Gastrocnemius medialis (tissue), 4 donors: ENCODE results near the gene DNAL1. TPM values are rescaled to one million over a fixed set of nuclear protein-coding genes. Genes with fewer than 3 reads are reported as not detected.

Experiments
- ATAC-seq, 2 donors: fragments of 150-250 bp; one replicate each; pipeline ENCODE4 v1.9.1; 2016
- DNase-seq, 2 donors: peaks; one replicate each; pipeline ENCODE4 v3.0.0-alpha.2; 2019
- H3K27ac ChIP-seq, 4 donors: fragments of 200-600 bp; sonication (generic); 1 replicate in 1 of 4; 2 replicates in 3 of 4; pipeline ENCODE4 v1.5.1; 2016 to 2018; ENCODE audit warnings: mild to moderate bottlenecking in 2 of 4, moderate library complexity in 1 of 4
- H3K27me3 ChIP-seq, 3 donors: fragments of 200-600 bp; sonication (generic) in 2 of 3; 1 replicate in 1 of 3; 2 replicates in 2 of 3; pipeline versions ENCODE4 v1.5.1 to v1.6.0; 2016 to 2019; ENCODE audit warnings: mild to moderate bottlenecking in 1 of 3, moderate library complexity in 1 of 3
- H3K36me3 ChIP-seq, 2 donors: fragments of 200-600 bp; sonication (generic) in 1 of 2; one replicate each; pipeline ENCODE4 v1.5.1; 2017 to 2018
- H3K4me1 ChIP-seq, 2 donors: fragments of 200-600 bp; sonication (generic) in 1 of 2; one replicate each; pipeline ENCODE4 v1.5.1; 2016 to 2017; ENCODE audit warnings: mild to moderate bottlenecking in 2 of 2
- H3K4me3 ChIP-seq, 4 donors: fragments of 200-600 bp; sonication (generic) in 3 of 4; 1 replicate in 1 of 4; 2 replicates in 3 of 4; pipeline ENCODE4 v1.5.1; 2016 to 2019; ENCODE audit warnings: mild to moderate bottlenecking in 2 of 4
- H3K9me3 ChIP-seq, 3 donors: fragments of 200-600 bp; sonication (generic) in 2 of 3; 1 replicate in 1 of 3; 2 replicates in 2 of 3; pipeline ENCODE4 v1.5.1; 2016 to 2019
- POLR2A ChIP-seq, 2 donors: fragments of 450-650 bp; IDR thresholded peaks; one replicate each; pipeline ENCODE4 v1.6.1; 2017; ENCODE audit warnings: antibody characterized with exemption in 2 of 2, mild to moderate bottlenecking in 2 of 2, moderate library complexity in 2 of 2
- in situ Hi-C, 4 donors: fragments of 200-750 bp; cut with MboI; loops; one replicate each; pipeline versions ENCODE4 v1.15.0 to v1.8.0; 2017; ENCODE audit warnings: low sequenced_read_pairs in 4 of 4
- intact Hi-C: fragments of 100-400 bp; cut with DNase I; formaldehyde crosslinking; loops from one replicate; pipeline ENCODE4 v1.15.1; 2023; ENCODE audit warnings: low total_unique reads
- total RNA-seq, 4 donors: library from RNA; depleted of rRNA; stranded (reverse); fragments of >200 nt; gene quantifications; one replicate each; pipeline versions ENCODE4 v1.1.0 to v1.2.3, GENCODE V29; 2016
- TF ChIP-seq, protein P1 (sequence below), 5 experiments: fragments of 450-650 bp in 3 of 5; fragments of 200-600 bp in 2 of 5; sonication (generic) in 2 of 5; IDR thresholded peaks in 4 of 5; conservative IDR thresholded peaks in 1 of 5; 1 replicate in 4 of 5; 2 replicates in 1 of 5; pipeline ENCODE4 v1.5.1; 2016 to 2019; ENCODE audit warnings: antibody characterized with exemption in 5 of 5, mild to moderate bottlenecking in 3 of 5, moderate library complexity in 3 of 5

DNAL1 gene
- total RNA-seq, 4 donors from 2014 or later, result 6.4 to 8.2 (median 7.7) TPM

DNA sequence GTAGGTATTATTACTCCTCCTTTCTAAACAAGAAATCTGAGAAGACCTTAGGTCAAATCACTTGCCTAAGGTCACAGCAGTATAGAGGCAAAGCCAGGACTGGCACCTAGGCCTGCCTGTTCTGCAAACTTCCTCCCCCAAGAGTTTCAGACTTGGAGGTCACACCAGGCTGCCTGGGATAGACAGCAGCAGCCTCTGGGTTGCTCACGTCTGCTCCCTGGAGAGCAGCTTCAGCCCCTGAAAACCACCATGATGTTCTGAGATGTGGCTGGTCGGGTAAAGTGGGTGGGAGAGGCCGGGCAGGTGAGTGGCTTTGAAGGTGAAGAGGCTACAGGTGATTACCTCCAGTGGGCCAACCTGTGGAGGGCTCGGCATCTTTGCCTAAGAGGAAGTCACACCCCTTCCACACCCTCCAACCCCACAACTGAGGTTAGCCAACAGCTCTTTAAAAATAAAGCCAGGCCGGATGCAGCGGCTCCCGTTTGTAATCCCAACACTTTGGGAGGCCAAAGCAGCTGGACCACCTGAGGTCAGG is 106.4 kb downstream of the DNAL1 start:
- intact Hi-C loops (no loop called here), in situ Hi-C loops (no loop called here)
- Histone ChIP-seq H3K4me1 (peaks cover 93 to 100% of the 10 kb centered on the region in 2 donors), H3K27me3 (no peaks in the 10 kb centered on the region), H3K4me3 (no peak overlapping the region), H3K9me3 (no peaks in the 10 kb centered on the region), H3K36me3 (no peaks in the 10 kb centered on the region), H3K27ac (peak overlapping the region; percentile 89 to 98 (median 94))
- DNase-seq (no peak), ATAC-seq (no peak)
- TF ChIP-seq POLR2A (IDR thresholded peaks at IDR 0.05), result no peak
- TF ChIP-seq, protein P1, sequence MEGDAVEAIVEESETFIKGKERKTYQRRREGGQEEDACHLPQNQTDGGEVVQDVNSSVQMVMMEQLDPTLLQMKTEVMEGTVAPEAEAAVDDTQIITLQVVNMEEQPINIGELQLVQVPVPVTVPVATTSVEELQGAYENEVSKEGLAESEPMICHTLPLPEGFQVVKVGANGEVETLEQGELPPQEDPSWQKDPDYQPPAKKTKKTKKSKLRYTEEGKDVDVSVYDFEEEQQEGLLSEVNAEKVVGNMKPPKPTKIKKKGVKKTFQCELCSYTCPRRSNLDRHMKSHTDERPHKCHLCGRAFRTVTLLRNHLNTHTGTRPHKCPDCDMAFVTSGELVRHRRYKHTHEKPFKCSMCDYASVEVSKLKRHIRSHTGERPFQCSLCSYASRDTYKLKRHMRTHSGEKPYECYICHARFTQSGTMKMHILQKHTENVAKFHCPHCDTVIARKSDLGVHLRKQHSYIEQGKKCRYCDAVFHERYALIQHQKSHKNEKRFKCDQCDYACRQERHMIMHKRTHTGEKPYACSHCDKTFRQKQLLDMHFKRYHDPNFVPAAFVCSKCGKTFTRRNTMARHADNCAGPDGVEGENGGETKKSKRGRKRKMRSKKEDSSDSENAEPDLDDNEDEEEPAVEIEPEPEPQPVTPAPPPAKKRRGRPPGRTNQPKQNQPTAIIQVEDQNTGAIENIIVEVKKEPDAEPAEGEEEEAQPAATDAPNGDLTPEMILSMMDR (IDR thresholded peaks at IDR 0.05 in 4 of 5, conservative IDR thresholded peaks at IDR 0.05 in 1 of 5), result no peak

DNA sequence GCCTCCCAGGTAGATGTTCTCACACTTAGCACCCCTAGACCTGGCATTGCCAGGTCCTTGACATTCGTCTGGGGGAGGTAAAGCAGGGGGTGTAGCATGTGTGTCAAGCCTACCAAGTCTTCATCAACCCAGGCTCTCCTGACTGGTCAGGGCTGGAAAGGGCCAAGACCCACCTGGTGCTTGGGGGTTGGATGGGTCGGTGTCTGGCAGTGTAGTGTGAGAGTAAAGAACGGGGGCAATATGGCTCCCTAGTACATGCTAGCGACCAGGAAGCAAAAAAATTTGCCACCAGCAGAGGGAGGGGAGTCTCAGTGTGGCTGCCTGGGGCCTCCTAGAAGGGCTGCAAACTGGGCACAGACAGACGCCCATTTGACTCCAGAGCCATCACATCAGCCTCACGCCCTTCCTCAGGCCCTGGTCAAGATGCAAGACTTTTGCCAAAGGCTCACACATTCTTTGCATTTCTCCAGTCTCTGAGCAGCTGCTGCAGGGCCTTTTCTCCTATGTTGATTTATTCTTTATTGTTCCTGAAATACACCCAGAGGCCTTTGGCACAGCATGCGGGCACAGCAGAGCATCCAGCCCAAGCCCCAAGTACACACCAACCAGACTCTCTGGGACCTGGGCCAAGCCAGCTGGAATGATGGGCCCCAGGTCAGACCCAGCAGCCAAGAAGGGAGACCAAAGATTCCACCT is 107.7 kb downstream of the DNAL1 start:
- intact Hi-C loops, result no loop called here
- H3K4me3 ChIP-seq, result peak overlapping the region in 1 of 4 donors; percentile 11

More for the DNA sequence above, 107.7 kb downstream of the DNAL1 start:
- H3K27me3 ChIP-seq, result no peaks in the 10 kb centered on the region
- H3K36me3 ChIP-seq, result no peaks in the 10 kb centered on the region
- ATAC-seq (no peak), DNase-seq (peak in 1 of 2 donors; percentile 69)
- peak overlapping the region; percentile 89 to 98 (median 94) for H3K27ac ChIP-seq
- in situ Hi-C loops, result no loop called here
- peaks cover 93 to 100% of the 10 kb centered on the region in 2 donors for H3K4me1 ChIP-seq
- no peaks in the 10 kb centered on the region for H3K9me3 ChIP-seq
- no peak for TF ChIP-seq POLR2A (IDR thresholded peaks at IDR 0.05)
- TF ChIP-seq, protein P1 (IDR thresholded peaks at IDR 0.05 in 4 of 5, conservative IDR thresholded peaks at IDR 0.05 in 1 of 5), result peak in 3 of 5 experiments; percentile 24 to 31 (median 28)

Other genes starting within 250 kb of the DNAL1 start
- 10 to 100 TPM; 14.3 to 29.8 (median 23.6) TPM for gene NUMB, start 186.4 kb upstream of the DNAL1 start, total RNA-seq
- 1 to 10 TPM; 7.0 to 8.2 (median 7.6) TPM for gene RIOX1, start 154.1 kb upstream of the DNAL1 start, total RNA-seq
- gene ACOT1, start 107.8 kb upstream of the DNAL1 start, total RNA-seq, result 10 to 100 TPM in 2 of 4 donors, 1 to 10 TPM in 2; 4.3 to 21.9 (median 11.2) TPM
- under 1 TPM in 2 of 4 donors, not detected in 2; 0.15 to 0.46 TPM for gene HEATR4, start 86.0 kb upstream of the DNAL1 start, total RNA-seq
- 100 to 1,000 TPM in 3 of 4 donors, 10 to 100 TPM in 1; 52.7 to 114 (median 104) TPM for gene ACOT2, start 75.8 kb upstream of the DNAL1 start, total RNA-seq
- 1 to 10 TPM in 1 of 4 donors, under 1 TPM in 3; 0.40 to 1.2 (median 0.75) TPM for gene ACOT4, start 53.1 kb upstream of the DNAL1 start, total RNA-seq
- not detected for gene ACOT6, start 32.5 kb upstream of the DNAL1 start, total RNA-seq
- 10 to 100 TPM in 1 of 4 donors, 1 to 10 TPM in 3; 7.6 to 18.5 (median 8.8) TPM for gene PNMA1, start 69.4 kb downstream of the DNAL1 start, total RNA-seq
- gene PTGR2, start 206.8 kb downstream of the DNAL1 start, total RNA-seq, result 10 to 100 TPM in 2 of 4 donors, 1 to 10 TPM in 2; 5.6 to 15.7 (median 9.9) TPM
- gene ZNF410, start 241.9 kb downstream of the DNAL1 start, total RNA-seq, result 10 to 100 TPM; 22.6 to 33.2 (median 24.0) TPM